GM12878 (cell line): ENCODE results near the gene SLC23A1. TPM values are rescaled to one million over a fixed set of nuclear protein-coding genes. Genes with fewer than 3 reads are reported as not detected.
"Not testable (repeated sequence)": the region's sequence is repeated elsewhere in the genome, so short reads cannot be mapped to it uniquely, and the experiment has no call there.

ENCODE experiments used
- ATAC-seq: fragments of 200-7000 bp; cut with Tn5 transposase; 3 replicates; pipeline ENCODE4 v1.9.1; 2020; ENCODE audit warnings: mild to moderate bottlenecking, moderate library complexity
- BruUV-seq: library from RNA; stranded (reverse); fragments of 400-500 nt; replicated peaks from 2 replicates; lab custom pipeline; 2021; lab: Mats Ljungman, UMichigan
- CTCF ChIA-PET: fragments of 300-600 bp; sonication (Branson Sonifier 250); formaldehyde crosslinking; extraction: SDS; loops from one replicate; lab custom pipeline; 2021; ENCODE audit warnings: inconsistent platforms; lab: Yijun Ruan, JAX
- POLR2A ChIA-PET: fragments of 350-600 bp; formaldehyde crosslinking; extraction: SDS; loops from one replicate; lab custom pipeline; 2021; ENCODE audit warnings: inconsistent platforms; lab: Charles Lee
- RAD21 ChIA-PET: fragments of 300-600 bp; sonication (Branson Sonifier 250); formaldehyde crosslinking; loops from one replicate; lab custom pipeline; 2023; ENCODE audit warnings: antibody characterized with exemption; ENCODE audit not compliant: unreplicated experiment; lab: Charles Lee
- SMC1A ChIA-PET: fragments of 300-600 bp; sonication (Branson Sonifier 250); formaldehyde crosslinking; loops from one replicate; lab custom pipeline; 2023; ENCODE audit not compliant: unreplicated experiment, uncharacterized antibody; lab: Charles Lee
- DNase-seq: peaks from one replicate; pipeline ENCODE4 v3.0.0-alpha.2; 2011; ENCODE audit warnings: low read depth, low spot score
- FAIRE-seq: peaks from 3 replicates; lab custom pipeline; 2011; peaks lifted over from hg19 to GRCh38; lab: Jason Lieb, UNC
- H2AFZ ChIP-seq: 2 replicates; pipeline ENCODE4 v1.6.0; 2011; ENCODE audit warnings: low read depth, low read length, control low read depth; ENCODE audit not compliant: control insufficient read depth
- H3K27ac ChIP-seq: 2 replicates; pipeline ENCODE4 v1.5.1; 2011; ENCODE audit warnings: control low read depth; ENCODE audit not compliant: control insufficient read depth, insufficient read depth
- H3K27me3 ChIP-seq, 2 experiments: replicated peaks in 1 of 2; 2 replicates each; pipeline versions ENCODE4 v1.6.0 to v1.6.1; 2011; ENCODE audit warnings: low read length in 1 of 2; ENCODE audit not compliant: control insufficient read depth in 2 of 2, insufficient read depth in 2 of 2
- H3K36me3 ChIP-seq, 2 experiments: 2 replicates each; pipeline ENCODE4 v1.5.1; 2011; ENCODE audit warnings: low read length in 1 of 2; ENCODE audit not compliant: control insufficient read depth in 2 of 2, insufficient read depth in 2 of 2
- H3K4me1 ChIP-seq: 2 replicates; pipeline ENCODE4 v1.6.1; 2011; ENCODE audit warnings: mild to moderate bottlenecking, low read length, moderate library complexity, mixed read lengths; ENCODE audit not compliant: control insufficient read depth, insufficient read depth
- H3K4me2 ChIP-seq: 2 replicates; pipeline ENCODE4 v1.6.0; 2011; ENCODE audit warnings: control low read depth; ENCODE audit not compliant: control insufficient read depth, insufficient read depth
- H3K4me3 ChIP-seq: fragments of 200-600 bp; sonication (generic); 2 replicates; pipeline ENCODE4 v1.5.1; 2016
- H3K79me2 ChIP-seq: 2 replicates; pipeline ENCODE4 v1.6.0; 2011; ENCODE audit warnings: low read length; ENCODE audit not compliant: control insufficient read depth, insufficient read depth
- H3K9ac ChIP-seq: 2 replicates; pipeline ENCODE4 v1.8.0; 2011; ENCODE audit warnings: low read length, control low read depth, mixed read lengths; ENCODE audit not compliant: control insufficient read depth, insufficient read depth
- H3K9me3 ChIP-seq: replicated peaks from 3 replicates; pipeline ENCODE4 v1.5.1; 2011; ENCODE audit warnings: mild to moderate bottlenecking, low read length; ENCODE audit not compliant: control insufficient read depth, insufficient read depth
- H4K20me1 ChIP-seq: 2 replicates; pipeline ENCODE4 v1.6.0; 2011; ENCODE audit not compliant: control insufficient read depth, insufficient read depth
- CBX5 ChIP-seq: sonication (generic); IDR thresholded peaks from 2 replicates; pipeline ENCODE4 v1.6.1; 2016; ENCODE audit warnings: low read depth, moderate library complexity, mild to moderate bottlenecking, inconsistent platforms
- GABPA ChIP-seq: IDR thresholded peaks from 2 replicates; pipeline ENCODE4 v1.6.1; 2014; ENCODE audit warnings: antibody characterized with exemption, low read depth, mild to moderate bottlenecking, inconsistent platforms
- IRF3 ChIP-seq: fragments of 450-650 bp; IDR thresholded peaks from 2 replicates; pipeline ENCODE4 v1.6.1; 2014; ENCODE audit warnings: mild to moderate bottlenecking
- NR2F1 ChIP-seq: fragments of 450-650 bp; conservative IDR thresholded peaks from 2 replicates; pipeline ENCODE4 v1.6.1; 2017; ENCODE audit warnings: mild to moderate bottlenecking
- WGBS: methylation state at CpG from one replicate; pipeline ENCODE4 v1.1.6; 2016; ENCODE audit warnings: low lambda C conversion rate; ENCODE audit not compliant: insufficient replicate concordance, insufficient coverage; ENCODE audit errors: missing lambda C conversion rate; 5-methylcytosine and 5-hydroxymethylcytosine counted together
- in situ Hi-C: fragments of 300-500 bp; cut with MboI; formaldehyde crosslinking; loops from 9 replicates; pipeline ENCODE4 v1.14.3; 2018; ENCODE audit warnings: mixed read lengths
- intact Hi-C: fragments of 100-400 bp; cut with micrococcal nuclease; formaldehyde crosslinking; loops from one replicate; pipeline ENCODE4 v1.14.2; 2022; ENCODE audit not compliant: unreplicated experiment
- polyA plus RNA-seq, 11 experiments: library from polyadenylated mRNA; depleted of rRNA in 4 of 11; unstranded in 6 of 11; stranded (reverse) in 5 of 11; fragments of >200 nt; fragmentation: Nextera tagmentation in 4 of 11; fragmentation: Illumina TruSeq in 1 of 11; extraction: Ambion mirVana in 4 of 11; extraction: Trizol in 1 of 11; gene quantifications; 1 replicate in 1 of 11; 2 replicates in 10 of 11; pipeline versions ENCODE4 v1.2.1 to v1.2.3, GENCODE V29; 2011 to 2016; ENCODE audit warnings: inconsistent platforms in 2 of 11, missing spikeins in 2 of 11, low read depth in 1 of 11
- total RNA-seq, 4 experiments: library from RNA; depleted of rRNA in 3 of 4; stranded (reverse); fragments of >200 nt in 3 of 4; fragmentation: Illumina TruSeq in 1 of 4; extraction: Trizol in 1 of 4; gene quantifications; 2 replicates each; pipeline versions ENCODE4 v1.2.1 to v1.2.3, GENCODE V29; 2013 to 2021

The SLC23A1 gene
- total and polyA plus RNA-seq, 10 of the 15 experiments (the other 5 are each of a cell fraction or from before 2014, with no cell fraction given): 0.35 to 4.7 (median 1.6) TPM

DNA sequence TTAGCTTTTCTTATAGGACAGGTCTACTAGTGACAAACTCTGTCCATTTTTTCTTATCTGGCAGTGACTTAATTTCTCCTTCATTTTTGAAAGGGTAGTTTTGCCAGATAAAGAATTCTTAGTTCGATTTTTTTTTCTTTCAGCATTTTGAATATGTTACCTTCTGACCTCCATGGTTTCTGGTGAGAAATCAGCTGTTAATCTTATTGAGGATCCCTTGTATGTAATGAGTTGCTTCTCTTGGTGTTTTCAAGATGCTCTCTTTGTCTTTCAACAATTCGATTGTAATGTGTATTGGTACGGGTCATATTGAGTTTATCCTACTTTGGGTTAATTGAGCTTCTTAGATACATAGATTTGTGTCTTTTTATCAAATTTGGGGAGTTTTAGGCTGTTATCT, 28.9 kb downstream of the SLC23A1 start:
- Histone ChIP-seq H2AFZ (no peak overlapping the region), H3K36me3 (no peaks in the 10 kb centered on the region; a peak in 1 of 4 replicates), H4K20me1 (no peaks in the 10 kb centered on the region), H3K27ac (no peak overlapping the region), H3K9ac (no peak overlapping the region), H3K4me3 (no peak overlapping the region), H3K27me3 (no peaks in the 10 kb centered on the region), H3K9me3 (peaks cover 4% of the 10 kb centered on the region; the same call in 2 of the 3 replicates), H3K4me2 (no peak overlapping the region), H3K79me2 (peaks cover 20% of the 10 kb centered on the region), H3K4me1 (no peaks in the 10 kb centered on the region)
- BruUV-seq: no TSS peak
- TF ChIP-seq IRF3 (no peak), GABPA (no peak), CBX5 (peak; percentile 75; the same call in 1 of the 2 replicates), NR2F1 (peak; percentile 27; the same call in 1 of the 2 replicates)
- ChIA-PET POLR2A (no interaction called here), RAD21 (no interaction called here), SMC1A (interaction anchor here (1.3 to 1.7 kb wide), 2 partner anchors 10 to 78 kb away, joined by 4 to 5 read pairs; no protein-coding TSS in a partner anchor), CTCF (interaction anchor here (1.6 kb wide), 1 partner anchor 11 kb away, joined by 5 read pairs; no protein-coding TSS in a partner anchor)
- FAIRE-seq (no peak), DNase-seq (no peak), ATAC-seq (no peak)
- in situ Hi-C loops (no loop called here), intact Hi-C loops (no loop called here)
- WGBS: 98% methylated on average over 3 of the region's 3 CpGs

DNA sequence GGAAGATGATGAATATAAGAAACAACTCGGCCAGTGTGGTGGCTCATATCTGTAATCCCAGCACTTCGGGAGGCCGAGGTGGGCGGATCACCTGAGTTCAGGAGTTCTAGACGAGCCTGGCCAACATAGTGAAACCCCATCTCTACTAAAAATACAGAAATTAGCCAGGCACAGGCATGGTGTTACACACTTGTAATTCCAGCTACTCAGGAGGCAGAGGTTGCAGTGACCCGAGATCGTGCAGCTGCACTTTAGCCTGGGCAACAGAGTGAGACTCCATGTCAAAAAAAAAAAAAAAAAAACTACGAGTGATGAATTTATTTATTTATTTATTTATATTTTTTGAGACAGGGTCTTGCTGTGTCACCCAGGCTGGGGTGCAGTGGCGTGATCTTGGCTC, 35.2 kb downstream of the SLC23A1 start:
- H3K27me3 ChIP-seq, in situ Hi-C loops, H3K36me3 ChIP-seq, BruUV-seq, H3K9me3 ChIP-seq, H4K20me1 ChIP-seq, H3K4me2 ChIP-seq, ATAC-seq, H3K9ac ChIP-seq, DNase-seq, H3K27ac ChIP-seq, FAIRE-seq, H2AFZ ChIP-seq, H3K4me1 ChIP-seq, intact Hi-C loops, H3K4me3 ChIP-seq: not testable (repeated sequence)
- ChIA-PET SMC1A (interaction anchor here (0.7 kb wide), 1 partner anchor 232 kb away, joined by 3 read pairs; no protein-coding TSS in a partner anchor), POLR2A (interaction anchor here (0.6 kb wide), 3 partner anchors 35 to 822 kb away, joined by 3 read pairs; no protein-coding TSS in a partner anchor), CTCF (interaction anchor here (0.7 kb wide), 1 partner anchor 1115 kb away, joined by 3 read pairs; no protein-coding TSS in a partner anchor), RAD21 (interaction anchor here (1.0 kb wide), 1 partner anchor 72 kb away, joined by 3 read pairs; no protein-coding TSS in a partner anchor)
- H3K79me2 ChIP-seq: peaks cover 51% of the 10 kb centered on the region
- WGBS: 66% methylated on average over 8 of the region's 9 CpGs

- H3K4me1 ChIP-seq, H4K20me1 ChIP-seq, CTCF ChIA-PET, intact Hi-C loops, FAIRE-seq, H3K27ac ChIP-seq, H3K4me3 ChIP-seq, H3K4me2 ChIP-seq, ATAC-seq, H3K9ac ChIP-seq, H3K27me3 ChIP-seq, RAD21 ChIA-PET, in situ Hi-C loops, DNase-seq, BruUV-seq, H3K9me3 ChIP-seq, H2AFZ ChIP-seq, SMC1A ChIA-PET, H3K36me3 ChIP-seq: not testable (repeated sequence)
- WGBS: 93% methylated on average over 8 of the region's 8 CpGs
- peaks cover 59% of the 10 kb centered on the region for H3K79me2 ChIP-seq
- POLR2A ChIA-PET: interaction anchor here (0.6 to 1.9 kb wide), 5 partner anchors 16 to 700 kb away, joined by 3 to 5 read pairs (median 4); no protein-coding TSS in a partner anchor
These were observed 37.7 kb downstream of the SLC23A1 start for GRCh38 chr5:139345442-139345841.
